ENCODE data around the gene RAB38. TPM values are rescaled to one million over a fixed set of nuclear protein-coding genes. Genes with fewer than 3 reads are reported as not detected.

RAB38 gene
- total and polyA plus RNA-seq, 2 experiments from 2014 or later = 8.8 to 14.2 TPM

DNA sequence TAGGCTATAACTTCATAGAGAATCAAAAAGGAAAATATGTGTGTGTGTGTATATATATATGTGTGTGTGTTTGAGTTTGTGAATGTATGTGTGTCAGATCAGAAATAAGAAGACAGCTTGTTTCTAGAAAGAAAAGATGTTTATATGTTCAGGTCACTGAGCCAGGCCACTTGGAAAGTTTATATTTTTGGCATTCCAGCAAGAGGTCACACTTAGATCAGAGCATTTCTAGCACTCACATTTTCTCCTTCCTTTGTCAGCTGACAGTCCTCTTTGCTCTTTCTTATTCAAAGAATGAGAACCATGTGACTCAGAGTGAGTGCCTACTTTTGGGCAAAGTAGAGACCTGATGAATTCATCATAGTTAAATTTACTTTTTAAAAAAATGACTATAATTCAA lies 22.9 kb downstream of the RAB38 start:
- H3K36me3 Mint-ChIP-seq (ENCODE audit: low read depth) = peaks cover 39% of the 10 kb centered on the region
- Histone ChIP-seq H3K27me3 (ENCODE audit: insufficient read depth) (no peaks in the 10 kb centered on the region), H3K27ac (ENCODE audit: low read depth) (no peak overlapping the region), H2AFZ (no peak overlapping the region), H3K4me1 (ENCODE audit: insufficient read depth) (peaks cover 2% of the 10 kb centered on the region; the same call in 1 of the 2 replicates), H3F3A (replicated peaks; ENCODE audit: low read depth) (no peaks in the 10 kb centered on the region), H3K4me3 (no peak overlapping the region), H3K36me3 (ENCODE audit: insufficient read depth) (no peaks in the 10 kb centered on the region), H3K79me2 (replicated peaks; ENCODE audit: insufficient read depth) (peaks cover 13% of the 10 kb centered on the region; the same call in 1 of the 2 replicates), H3K9me2 (ENCODE audit: insufficient read depth) (no peaks in the 10 kb centered on the region), H3K4me2 (no peak overlapping the region), H4K20me1 (replicated peaks; ENCODE audit: insufficient read depth) (no peaks in the 10 kb centered on the region)
- peaks cover 4% of the 10 kb centered on the region for H3K27me3 Mint-ChIP-seq (ENCODE audit: insufficient read depth, low read depth, poor library complexity)
- no peak overlapping the region for H3K27ac Mint-ChIP-seq
- ATAC-seq (no peak), DNase-seq (ENCODE audit: low spot score) (no peak)
- peaks cover 13% of the 10 kb centered on the region; the same call in 2 of the 3 replicates for H3K4me1 Mint-ChIP-seq
- no peak overlapping the region for H3K4me3 Mint-ChIP-seq
- peaks cover 12% of the 10 kb centered on the region for H3K9me3 Mint-ChIP-seq
- TF ChIP-seq EZH2phosphoT487 (IDR thresholded peaks at IDR 0.05; ENCODE audit: unreplicated experiment) = no peak

DNA sequence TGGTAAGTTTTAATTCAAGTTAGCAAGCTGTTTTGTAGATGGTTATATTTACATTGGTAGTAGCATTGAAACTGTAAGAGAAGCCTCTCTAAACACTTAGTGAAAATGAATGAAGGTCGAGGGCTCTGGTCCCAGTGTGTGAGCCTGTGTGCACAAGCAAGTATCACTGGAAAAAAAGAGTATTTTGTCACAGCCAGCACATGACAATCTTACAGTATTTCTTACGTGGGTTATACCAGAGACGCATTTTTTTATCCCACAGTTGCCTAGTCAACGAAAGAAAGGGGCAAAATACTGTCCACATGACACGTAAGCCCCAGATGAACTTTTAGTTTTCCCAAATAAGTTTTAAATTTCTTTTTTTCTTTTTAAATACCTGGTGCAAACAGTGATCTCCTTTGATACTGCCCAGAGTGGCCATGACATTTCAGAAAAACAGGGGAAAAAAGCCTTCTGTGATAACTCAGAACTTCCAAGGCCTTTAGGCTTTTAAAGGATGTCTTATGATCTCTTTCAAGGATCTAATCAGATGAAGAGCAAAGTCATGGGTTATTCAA lies 23.5 kb downstream of the RAB38 start:
- peaks cover 41% of the 10 kb centered on the region for H3K36me3 Mint-ChIP-seq (ENCODE audit: low read depth)
- Histone ChIP-seq H3K4me2 (no peak overlapping the region), H3K36me3 (ENCODE audit: insufficient read depth) (no peaks in the 10 kb centered on the region), H3K4me3 (no peak overlapping the region), H3F3A (replicated peaks; ENCODE audit: low read depth) (no peaks in the 10 kb centered on the region), H2AFZ (no peak overlapping the region), H3K27ac (ENCODE audit: low read depth) (no peak overlapping the region), H3K79me2 (replicated peaks; ENCODE audit: insufficient read depth) (peaks cover 7% of the 10 kb centered on the region; the same call in 1 of the 2 replicates), H4K20me1 (replicated peaks; ENCODE audit: insufficient read depth) (no peaks in the 10 kb centered on the region), H3K4me1 (ENCODE audit: insufficient read depth) (no peaks in the 10 kb centered on the region), H3K9me2 (ENCODE audit: insufficient read depth) (no peaks in the 10 kb centered on the region), H3K27me3 (ENCODE audit: insufficient read depth) (no peaks in the 10 kb centered on the region)
- DNase-seq (ENCODE audit: low spot score) (no peak), ATAC-seq (no peak)
- H3K27me3 Mint-ChIP-seq (ENCODE audit: insufficient read depth, low read depth, poor library complexity) = peaks cover 5% of the 10 kb centered on the region
- H3K4me1 Mint-ChIP-seq = peaks cover 8% of the 10 kb centered on the region; the same call in 2 of the 3 replicates
- no peak for TF ChIP-seq CREB1 (CRISPR knock-in tag; IDR thresholded peaks at IDR 0.05; ENCODE audit: low read depth)
- H3K9me3 Mint-ChIP-seq = peaks cover 12% of the 10 kb centered on the region
- no peak overlapping the region for H3K4me3 Mint-ChIP-seq
- no peak overlapping the region for H3K27ac Mint-ChIP-seq

- Histone ChIP-seq H3K27me3 (ENCODE audit: insufficient read depth) (no peaks in the 10 kb centered on the region), H3F3A (replicated peaks; ENCODE audit: low read depth) (no peaks in the 10 kb centered on the region), H3K4me2 (no peak overlapping the region), H3K4me3 (no peak overlapping the region), H3K79me2 (replicated peaks; ENCODE audit: insufficient read depth) (no peaks in the 10 kb centered on the region), H3K27ac (ENCODE audit: low read depth) (no peak overlapping the region), H3K4me1 (ENCODE audit: insufficient read depth) (no peaks in the 10 kb centered on the region), H3K9me2 (ENCODE audit: insufficient read depth) (no peaks in the 10 kb centered on the region), H2AFZ (no peak overlapping the region), H4K20me1 (replicated peaks; ENCODE audit: insufficient read depth) (no peaks in the 10 kb centered on the region; the same call in 1 of the 2 replicates), H3K36me3 (ENCODE audit: insufficient read depth) (no peaks in the 10 kb centered on the region)
- Mint-ChIP-seq H3K36me3 (ENCODE audit: low read depth) (peaks cover 21% of the 10 kb centered on the region; the same call in 2 of the 3 replicates), H3K27me3 (ENCODE audit: insufficient read depth, low read depth, poor library complexity) (peaks cover 5% of the 10 kb centered on the region), H3K27ac (no peak overlapping the region), H3K4me3 (no peak overlapping the region), H3K9me3 (no peaks in the 10 kb centered on the region; the same call in 2 of the 3 replicates), H3K4me1 (peaks cover 2% of the 10 kb centered on the region; the same call in 2 of the 3 replicates)
- DNase-seq (ENCODE audit: low spot score) (no peak), ATAC-seq (no peak)
- TF ChIP-seq ZNF462 (CRISPR knock-in tag; IDR thresholded peaks at IDR 0.05) (no peak), ZNF114 (CRISPR knock-in tag; IDR thresholded peaks at IDR 0.05) (no peak), POLR2AphosphoS5 (IDR thresholded peaks at IDR 0.05; ENCODE audit: low read depth) (no peak), STAT1 (IDR thresholded peaks at IDR 0.05; ENCODE audit: unreplicated experiment) (no peak)
- TF ChIP-seq, protein P1, sequence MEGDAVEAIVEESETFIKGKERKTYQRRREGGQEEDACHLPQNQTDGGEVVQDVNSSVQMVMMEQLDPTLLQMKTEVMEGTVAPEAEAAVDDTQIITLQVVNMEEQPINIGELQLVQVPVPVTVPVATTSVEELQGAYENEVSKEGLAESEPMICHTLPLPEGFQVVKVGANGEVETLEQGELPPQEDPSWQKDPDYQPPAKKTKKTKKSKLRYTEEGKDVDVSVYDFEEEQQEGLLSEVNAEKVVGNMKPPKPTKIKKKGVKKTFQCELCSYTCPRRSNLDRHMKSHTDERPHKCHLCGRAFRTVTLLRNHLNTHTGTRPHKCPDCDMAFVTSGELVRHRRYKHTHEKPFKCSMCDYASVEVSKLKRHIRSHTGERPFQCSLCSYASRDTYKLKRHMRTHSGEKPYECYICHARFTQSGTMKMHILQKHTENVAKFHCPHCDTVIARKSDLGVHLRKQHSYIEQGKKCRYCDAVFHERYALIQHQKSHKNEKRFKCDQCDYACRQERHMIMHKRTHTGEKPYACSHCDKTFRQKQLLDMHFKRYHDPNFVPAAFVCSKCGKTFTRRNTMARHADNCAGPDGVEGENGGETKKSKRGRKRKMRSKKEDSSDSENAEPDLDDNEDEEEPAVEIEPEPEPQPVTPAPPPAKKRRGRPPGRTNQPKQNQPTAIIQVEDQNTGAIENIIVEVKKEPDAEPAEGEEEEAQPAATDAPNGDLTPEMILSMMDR (conservative IDR thresholded peaks at IDR 0.05; ENCODE audit: low read depth in 2 of 2) = no peak
These were observed 29.1 kb downstream of the RAB38 start for GRCh38 chr11:88146106-88146505.

Measured in GM23338 (cell line).